Stimulated activated naive CD8-positive, alpha-beta T cell treated with anti-CD3 and anti-CD28 coated beads, Interleukin-15, Interleukin-2, amounts not matched to agents 100 U/mL and 50 U/mL, for 24 hours (primary cell): ENCODE results near the gene C3orf52.

Experiments
- ATAC-seq: fragments of 150-1000 bp; cut with Tn5 transposase; one replicate; pipeline ENCODE4 v1.10.0; 2021
- DNase-seq: peaks from one replicate; pipeline ENCODE4 v3.0.0; 2021

The C3orf52 gene

DNA sequence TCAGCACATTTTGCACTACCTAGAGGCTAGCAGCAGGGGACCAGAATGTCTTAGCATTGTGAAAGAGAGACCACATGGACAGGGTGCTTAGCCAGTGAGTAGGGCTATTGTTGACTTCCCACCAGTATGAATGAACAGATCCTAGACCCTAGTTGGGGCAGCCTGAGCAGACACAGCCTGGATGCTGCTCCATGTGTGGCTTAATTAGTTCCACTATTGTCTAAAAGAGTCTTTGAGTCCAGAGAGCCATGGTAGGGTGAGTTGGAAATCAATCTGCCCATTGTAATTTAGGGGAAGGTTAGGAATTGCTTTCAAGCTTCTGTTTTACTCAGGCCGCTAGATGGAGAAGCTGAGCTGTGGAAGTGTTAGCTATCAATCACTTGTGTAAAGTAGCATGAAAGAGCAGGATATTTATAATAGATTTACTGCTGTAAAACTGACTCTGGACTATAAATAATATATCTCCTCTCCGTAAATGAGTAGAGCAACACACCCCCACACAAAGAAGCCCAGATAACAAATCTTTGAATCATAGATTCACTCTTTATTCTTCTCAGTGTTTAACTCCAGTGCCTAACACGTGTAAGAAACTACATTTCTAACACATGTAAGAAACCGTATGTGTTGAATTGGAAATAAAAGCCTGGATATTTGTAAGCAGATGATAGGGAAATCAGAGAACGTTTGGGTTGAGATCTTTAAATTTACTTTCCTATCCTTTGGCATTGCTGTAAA is 50.9 kb downstream of the C3orf52 start:
- no peak for ATAC-seq
- DNase-seq = peak; percentile 40

DNA sequence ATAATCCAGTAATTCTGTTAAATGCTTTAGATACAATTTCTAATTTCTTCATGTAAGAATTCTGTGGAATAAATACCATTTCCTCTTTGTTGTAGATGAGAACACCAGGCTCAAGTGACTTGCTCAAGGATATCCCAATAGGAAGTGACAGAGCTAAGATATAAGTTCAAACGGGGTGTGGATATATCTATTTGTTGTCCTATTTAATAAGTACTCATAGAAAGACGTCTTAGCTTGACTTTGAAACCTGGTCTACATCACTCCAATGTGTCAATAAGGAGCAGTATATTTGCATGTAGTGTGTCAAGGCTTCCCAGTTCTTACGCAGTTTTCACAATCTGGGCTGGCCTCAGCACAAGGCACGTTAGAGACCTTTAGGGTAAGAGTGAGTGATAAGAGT is 51.6 kb downstream of the C3orf52 start:
- DNase-seq (no peak), ATAC-seq (no peak)

DNA sequence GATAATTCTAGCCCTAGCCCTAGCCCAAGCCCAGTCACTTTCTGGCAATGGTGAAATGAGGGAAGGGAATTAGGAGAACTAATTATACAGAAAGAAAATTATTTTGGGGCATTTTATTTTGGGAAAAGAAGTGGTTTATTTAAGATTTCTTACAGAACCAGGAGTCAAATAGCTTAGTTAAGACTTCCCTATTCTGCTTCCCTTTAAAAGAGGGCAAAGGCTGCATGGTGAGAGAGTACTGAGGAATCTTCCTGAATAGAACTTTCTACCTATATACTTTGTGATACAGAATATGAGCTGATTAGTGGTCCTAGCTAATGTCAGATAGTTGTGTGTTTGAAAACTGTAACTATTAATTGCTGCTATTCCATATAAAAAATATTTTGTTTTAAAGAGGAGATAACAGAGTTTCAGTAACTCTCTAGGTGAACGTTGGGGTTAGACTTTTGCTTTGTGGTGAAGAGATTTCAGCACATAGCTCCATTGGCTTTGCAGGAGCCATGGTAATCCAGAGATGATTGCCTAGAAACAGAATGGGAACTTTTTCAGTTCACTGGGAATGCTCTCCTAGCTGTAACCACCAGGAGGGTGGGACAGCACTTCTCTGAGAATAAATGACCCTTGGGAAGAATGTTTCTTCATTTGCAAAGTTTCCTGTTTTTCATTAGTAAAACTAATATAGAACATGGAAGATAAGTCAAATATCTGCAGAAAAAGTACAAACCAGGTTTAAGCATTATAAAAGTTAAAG is 52.2 kb downstream of the C3orf52 start:
- no peak for ATAC-seq
- no peak for DNase-seq

DNA sequence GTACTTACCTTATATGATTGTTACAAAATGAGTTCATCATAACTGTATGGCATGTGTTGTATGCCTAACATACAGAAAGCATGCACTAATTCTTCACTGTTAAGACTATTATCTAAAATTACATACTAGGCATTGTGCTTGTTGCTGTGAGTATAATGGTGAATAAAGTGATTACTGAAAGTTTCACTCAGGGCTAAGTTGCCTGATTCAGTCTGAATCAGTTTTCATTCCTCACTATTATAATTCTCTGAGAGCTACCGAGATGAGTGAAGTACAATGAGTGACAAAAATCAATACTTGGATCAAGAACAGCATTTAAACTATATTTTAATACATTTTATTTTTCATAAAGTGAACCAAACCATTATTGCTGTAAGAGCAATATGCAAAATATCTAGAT is 54.4 kb downstream of the C3orf52 start:
- ATAC-seq = no peak
- no peak for DNase-seq

DNA sequence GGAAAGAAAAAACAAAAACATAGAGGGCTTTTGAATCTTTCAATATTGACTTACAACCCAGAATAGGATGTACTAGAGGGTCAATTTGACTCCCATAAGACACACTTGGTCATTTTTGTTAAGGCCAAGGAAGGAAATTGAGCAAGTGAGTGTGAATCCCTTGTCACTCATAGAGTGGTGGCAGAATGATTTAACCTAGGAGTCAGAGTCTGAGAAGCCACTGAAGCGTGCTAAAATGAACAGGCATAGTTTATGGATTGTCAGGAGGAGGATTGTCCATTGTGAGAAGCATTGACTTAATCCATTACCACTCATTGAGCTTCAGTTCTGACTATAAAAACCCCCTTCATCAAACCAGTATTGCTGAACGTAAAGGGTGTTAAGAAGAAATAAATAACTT is 55.1 kb downstream of the C3orf52 start:
- DNase-seq = no peak
- ATAC-seq = no peak

DNA sequence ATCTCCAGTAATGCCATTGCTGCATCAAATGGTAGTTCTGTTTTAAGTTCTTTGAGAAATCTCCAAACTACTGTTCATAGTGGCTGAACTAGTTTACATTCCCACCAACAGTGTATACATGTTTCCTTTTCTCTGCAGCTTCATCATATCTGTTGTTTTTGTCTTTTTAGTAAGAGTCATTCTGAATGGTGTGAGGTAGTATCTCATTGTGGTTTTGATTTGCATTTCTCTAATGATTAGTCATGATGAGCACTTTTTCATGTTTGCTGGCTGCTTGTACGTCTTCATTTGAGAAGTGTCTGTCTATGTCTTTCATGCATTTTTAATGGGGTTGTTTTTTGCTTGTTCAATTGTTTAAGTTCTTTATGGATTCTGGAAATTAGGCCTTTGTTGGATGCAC is 57.1 kb downstream of the C3orf52 start:
- DNase-seq (no peak), ATAC-seq (peak; percentile 86)

DNA sequence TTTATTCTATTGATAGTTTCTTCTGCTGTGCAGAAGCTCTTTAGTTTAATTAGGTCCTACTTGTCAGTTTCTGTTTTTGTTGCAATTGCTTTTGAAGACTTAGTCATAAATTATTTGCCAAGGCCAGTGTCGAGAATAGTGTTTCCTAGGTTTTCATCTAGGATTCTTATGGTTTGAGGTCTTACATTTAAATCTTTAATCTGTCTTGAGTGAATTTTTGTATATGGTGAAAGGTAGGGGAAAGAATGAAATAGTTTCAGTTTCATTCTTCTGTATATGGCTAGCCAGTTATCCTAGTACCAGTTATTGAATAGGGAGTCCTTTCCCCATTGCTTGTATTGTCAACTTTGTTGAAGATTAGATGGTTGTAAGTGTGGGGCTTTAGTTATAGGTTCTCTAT is 57.5 kb downstream of the C3orf52 start:
- ATAC-seq (no peak), DNase-seq (no peak)

DNA sequence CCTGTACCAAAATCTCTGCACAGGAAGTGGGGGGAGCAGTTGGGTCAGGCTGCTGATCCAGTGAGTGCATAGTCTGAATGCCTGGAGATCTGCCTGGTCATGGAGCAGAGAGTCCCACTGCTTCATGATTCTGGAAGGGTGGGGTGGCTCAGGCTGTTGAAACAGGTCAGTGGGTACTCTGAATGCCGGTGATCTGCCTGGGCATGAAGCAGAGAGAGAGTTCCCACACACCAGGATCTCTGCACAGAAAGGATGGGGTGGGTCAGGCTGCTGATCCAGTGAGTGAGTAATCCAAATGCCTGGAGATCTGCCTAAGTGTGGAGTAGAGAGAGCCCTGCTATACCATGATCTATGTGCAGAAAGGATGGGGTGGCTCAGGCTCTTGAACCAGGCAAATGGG is 62.9 kb downstream of the C3orf52 start:
- no peak for DNase-seq
- no peak for ATAC-seq

DNA sequence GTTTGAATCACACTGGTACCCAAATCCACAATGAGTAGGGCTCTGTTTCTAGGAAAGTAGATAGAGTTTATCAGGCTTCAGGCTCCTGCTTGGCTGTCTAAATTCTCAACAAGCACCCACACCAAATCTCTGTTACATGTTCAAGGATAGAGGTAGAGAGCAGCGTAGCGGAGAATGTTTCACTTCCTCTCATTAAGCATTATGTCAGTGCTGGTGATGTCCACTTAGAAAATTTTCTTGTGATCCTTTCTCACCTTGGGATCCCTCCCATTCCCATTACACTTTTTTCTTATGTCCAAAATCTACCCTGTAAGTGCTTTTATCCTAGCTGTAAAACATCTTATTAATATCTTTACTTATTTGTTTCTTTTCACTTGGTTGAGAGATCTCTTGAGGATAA is 81.6 kb downstream of the C3orf52 start:
- ATAC-seq (no peak), DNase-seq (no peak)
